HL-60/S4 treated with retinoic acid at 250 ng/mL for 4 days and 3 days (cell line): ENCODE data around the gene SP7.
"Not testable (repeated sequence)": the region's sequence is repeated elsewhere in the genome, so short reads cannot be mapped to it uniquely, and the experiment has no call there.

Source experiments
- in situ Hi-C: fragments of 300-500 bp; cut with MboI; formaldehyde crosslinking; loops from 2 replicates; pipeline ENCODE4 v1.7.0; 2022; ENCODE audit warnings: low sequenced_read_pairs

SP7 gene

GRCh38 chr12:53336181-53336681, at the start of gene SP7:
SP7 (minus strand) TSS chr12:53336354; CDS start chr12:53335646, 708 bp downstream.
- in situ Hi-C loops: no loop called here

GRCh38 chr12:53383258-53383657, 47.1 kb upstream of the SP7 start:
- in situ Hi-C loops: no loop called here

- in situ Hi-C loops: no loop called here
Measured at GRCh38 chr12:53381731-53382630, 45.8 kb upstream of the SP7 start.

DNA sequence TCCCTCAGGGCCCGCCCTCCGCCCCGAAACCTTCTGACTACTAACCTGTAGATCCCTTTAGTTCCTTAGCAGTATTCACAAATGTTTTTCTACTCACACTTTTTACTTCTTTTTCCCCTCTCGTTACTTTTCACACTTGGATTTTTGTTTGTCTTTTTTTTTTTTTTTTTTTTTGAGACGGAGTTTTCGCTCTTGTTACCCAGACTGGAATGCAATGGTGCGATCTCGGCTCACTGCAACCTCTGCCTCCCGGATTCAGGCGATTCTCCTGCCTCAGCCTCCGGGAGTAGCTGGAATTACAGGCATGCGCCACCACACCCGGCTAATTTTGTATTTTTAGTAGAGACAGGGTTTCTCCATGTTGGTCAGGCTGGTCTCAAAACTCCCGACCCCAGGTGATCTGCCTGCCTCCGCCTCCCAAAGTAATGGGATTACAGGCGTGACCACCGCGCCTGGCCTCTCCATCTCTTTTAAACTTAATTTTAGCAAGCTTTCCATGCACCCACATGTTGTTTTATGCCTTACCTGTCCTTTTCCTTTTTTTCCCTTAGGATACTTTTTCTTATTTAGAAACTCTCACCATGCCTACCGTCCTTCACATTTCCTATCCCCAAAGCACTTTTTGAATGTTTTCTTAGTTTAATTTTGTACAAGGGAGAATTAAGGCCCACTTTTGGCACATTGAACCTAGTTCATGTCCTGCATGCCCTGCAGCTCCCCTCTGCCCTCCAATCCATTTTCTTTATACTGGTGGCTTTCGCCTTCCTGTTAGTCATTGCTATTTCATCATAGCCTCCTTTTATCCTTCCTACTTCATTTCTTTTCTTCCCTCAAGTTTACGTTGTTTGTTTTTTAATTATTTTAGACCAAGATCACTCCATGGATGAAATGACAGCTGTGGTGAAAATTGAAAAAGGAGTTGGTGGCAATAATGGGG, 44.9 kb upstream of the SP7 start:
- in situ Hi-C loops: no loop called here

DNA sequence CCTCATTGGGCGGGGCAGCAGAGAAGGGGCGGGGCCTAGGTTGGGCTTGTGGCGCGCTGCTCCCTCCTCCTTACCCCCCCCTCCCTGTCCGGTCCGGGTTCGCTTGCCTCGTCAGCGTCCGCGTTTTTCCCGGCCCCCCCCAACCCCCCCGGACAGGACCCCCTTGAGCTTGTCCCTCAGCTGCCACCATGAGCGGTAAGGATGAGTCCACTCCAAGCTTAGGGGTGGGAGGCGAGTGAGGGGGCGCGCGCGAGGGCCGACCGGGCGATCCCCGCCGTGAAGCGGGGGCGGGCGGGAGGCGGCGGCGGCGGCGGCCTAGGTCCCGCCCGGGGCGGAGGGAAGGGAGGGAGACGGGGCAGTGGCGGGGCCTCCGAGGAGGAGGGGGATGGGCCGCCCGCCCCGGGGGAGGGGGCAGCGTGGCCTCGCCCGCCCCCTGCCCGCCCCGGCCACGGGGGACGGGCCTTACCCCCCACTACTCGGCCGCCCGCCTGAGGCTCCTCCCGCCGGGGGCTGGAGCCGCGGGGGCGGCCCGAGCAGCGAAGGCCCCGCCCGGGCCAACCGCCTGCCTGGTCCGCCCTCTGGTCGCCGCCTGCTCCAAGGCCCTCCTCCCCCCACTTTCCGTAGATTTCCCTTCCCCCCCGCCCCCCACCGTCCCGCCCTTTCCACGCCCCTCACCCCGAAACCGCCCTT, 44.1 kb upstream of the SP7 start, which contains the start of gene SP1:
SP1 (plus strand) TSS at position 73 of the 690 bp plus-strand sequence; CDS start at position 189, 116 bp downstream.
- in situ Hi-C loops: no loop called here

GRCh38 chr12:53379389-53380103, 43.4 kb upstream of the SP7 start:
- in situ Hi-C loops: no loop called here

- in situ Hi-C loops: no loop called here
Measured at GRCh38 chr12:53378724-53379388, 42.7 kb upstream of the SP7 start.

DNA sequence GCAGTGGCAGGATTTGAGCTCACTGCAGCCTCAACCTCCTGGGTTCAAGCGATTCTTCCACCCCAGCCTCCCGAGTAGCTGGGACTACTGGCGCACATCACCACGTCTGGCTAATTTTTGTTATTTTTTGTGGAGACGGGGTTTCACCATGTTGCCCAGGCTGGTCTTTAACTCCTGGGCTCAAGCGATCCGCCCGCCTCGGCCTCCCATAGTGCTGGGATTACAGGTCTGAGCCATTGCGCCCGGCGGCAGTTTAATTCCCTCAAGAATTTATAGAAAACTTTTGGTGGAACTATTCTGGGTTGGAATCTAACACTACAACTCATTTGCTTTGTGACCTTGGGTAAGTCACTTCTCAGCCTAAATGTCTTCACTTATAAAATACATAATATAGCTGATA, 42.1 kb upstream of the SP7 start:
- in situ Hi-C loops: no loop called here

GRCh38 chr12:53376747-53377146, 40.6 kb upstream of the SP7 start:
- in situ Hi-C loops: no loop called here

DNA sequence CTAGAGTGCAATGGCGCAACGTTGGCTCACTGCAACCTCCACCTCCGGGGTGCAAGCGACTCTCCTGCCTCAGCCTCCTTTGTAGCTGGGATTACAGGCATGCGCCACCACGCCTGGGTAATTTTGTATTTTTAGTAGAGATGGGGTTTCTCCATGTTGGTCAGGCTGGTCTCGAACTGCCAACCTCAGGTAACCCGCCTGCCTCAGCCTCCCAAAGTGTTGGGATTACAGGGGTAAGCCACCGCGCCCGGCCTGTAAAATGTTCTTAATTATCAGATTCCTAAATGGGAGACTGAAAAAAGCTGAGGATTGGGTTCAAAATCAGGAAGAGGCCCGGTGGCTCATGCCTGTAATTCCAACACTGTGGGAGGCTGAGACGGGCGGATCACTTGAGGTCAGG, 38.1 kb upstream of the SP7 start:
- in situ Hi-C loops: not testable (repeated sequence)

DNA sequence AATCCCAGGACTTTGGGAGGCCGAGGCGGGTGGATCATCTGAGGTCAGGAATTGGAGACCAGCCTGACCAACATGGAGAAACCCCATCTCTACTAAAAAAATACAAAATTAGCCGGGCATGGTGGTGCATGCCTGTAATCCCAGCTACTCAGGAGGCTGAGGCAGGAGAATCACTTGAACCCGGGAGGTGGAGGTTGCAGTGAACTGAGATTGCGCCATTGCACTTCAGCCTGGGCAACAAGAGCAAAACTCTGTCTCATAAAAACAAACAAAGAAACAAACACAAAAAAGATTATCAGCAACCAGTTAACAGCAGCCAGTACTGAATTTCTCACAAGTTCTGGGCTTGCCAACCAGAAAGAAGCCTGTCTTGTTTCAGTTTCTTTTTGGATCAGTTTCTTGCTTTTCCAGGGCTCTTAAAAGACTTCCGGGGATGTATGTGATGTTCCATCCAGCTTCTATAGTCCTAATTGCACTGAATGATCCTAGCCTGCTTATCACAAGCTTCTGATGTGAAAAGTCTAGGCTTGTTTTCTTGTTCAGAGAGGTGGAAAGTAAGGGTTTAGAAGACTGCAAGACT, 37.5 kb upstream of the SP7 start:
- in situ Hi-C loops: not testable (repeated sequence)

- in situ Hi-C loops: no loop called here
Measured at GRCh38 chr12:53365245-53365904, 29.2 kb upstream of the SP7 start.

DNA sequence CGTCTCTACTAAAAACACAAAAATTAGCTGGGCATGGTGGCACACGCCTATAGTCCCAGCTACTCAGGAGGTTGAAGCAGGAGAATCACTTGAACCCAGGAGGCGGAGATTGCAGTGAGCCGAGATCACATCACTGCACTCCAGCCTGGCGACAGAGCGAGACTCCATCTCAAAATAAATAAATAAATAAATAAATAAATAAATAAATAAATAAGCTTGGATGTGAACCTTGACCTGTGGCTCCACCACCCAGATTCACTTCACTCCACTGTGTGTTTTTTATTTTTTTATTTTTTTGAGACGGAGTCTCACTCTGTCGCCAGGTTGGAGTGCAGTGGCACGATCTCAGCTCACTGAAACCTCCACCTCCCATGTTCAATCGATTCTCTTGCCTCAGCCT, 25.5 kb upstream of the SP7 start:
- in situ Hi-C loops: not testable (repeated sequence)

DNA sequence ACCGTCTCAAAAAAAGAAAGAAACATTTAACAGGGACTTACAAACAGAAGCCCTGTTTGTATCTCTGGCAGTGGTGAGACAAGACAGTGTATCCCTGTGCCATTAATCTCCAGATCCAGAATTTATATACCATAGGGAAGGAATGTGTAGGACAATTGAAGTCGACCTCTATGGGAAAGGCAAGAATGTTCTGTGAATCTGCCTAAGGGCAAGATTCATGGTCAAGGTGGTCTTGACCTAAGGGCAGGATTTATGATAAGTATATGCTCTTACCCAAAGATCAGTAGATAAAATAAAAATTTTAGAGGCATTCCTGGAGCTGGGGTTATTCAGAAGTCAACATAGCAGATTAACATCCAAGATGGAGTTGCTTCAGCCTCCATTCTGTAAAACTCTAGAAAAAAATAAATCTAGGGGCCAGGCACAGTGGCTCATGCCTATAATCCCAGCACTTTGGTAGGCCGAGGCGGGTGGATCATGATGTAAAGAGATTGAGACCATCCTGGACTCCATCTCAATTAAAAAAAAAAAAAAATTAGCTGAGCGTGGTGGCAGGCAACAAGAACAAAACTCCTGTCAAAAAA, 22.8 kb upstream of the SP7 start:
- in situ Hi-C loops: loop anchor here (10.0 kb wide), 1 partner anchor 56 kb away; no protein-coding TSS in a partner anchor

DNA sequence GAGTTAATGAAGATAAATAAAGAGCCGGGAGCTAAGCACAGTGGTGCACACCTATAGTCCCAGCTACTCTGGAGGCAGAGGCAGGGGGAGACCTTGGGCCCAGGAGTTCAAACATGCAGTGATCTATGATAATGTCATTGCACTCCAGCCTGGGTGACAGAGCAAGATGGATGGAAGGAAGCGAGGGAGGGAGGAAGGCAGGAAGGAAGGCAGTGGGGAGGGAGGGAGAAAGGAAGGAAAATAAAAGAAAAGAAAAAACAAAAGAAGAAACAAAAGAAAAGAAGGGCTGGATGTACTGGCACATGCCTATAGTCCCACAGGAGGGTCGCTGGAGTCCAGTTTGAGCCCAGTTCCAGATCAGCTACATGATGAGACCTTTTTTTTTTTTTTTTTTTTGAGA, 19.0 kb upstream of the SP7 start:
- in situ Hi-C loops: loop anchor here (10.0 kb wide), 1 partner anchor 60 kb away; no protein-coding TSS in a partner anchor

DNA sequence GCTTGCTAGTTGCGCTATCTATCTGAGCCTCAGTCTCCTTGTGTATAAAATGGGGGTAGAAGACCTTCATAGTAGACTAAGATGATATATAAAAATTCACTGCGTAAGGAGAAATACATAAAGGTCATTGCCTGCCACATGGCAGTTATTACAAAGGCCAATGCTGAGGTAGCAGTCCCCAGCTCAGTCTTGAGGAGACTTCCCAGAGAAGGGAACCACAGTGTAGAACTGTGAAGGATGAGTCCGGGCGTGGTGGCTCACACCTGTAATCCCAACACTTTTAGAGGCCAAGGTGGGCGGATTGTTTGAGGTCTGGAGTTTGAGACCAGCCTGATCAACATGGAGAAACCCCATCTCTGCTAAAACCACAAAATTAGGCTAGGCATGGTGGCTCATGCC, 17.1 kb upstream of the SP7 start:
- in situ Hi-C loops: loop anchor here (10.0 kb wide), 1 partner anchor 62 kb away; no protein-coding TSS in a partner anchor

DNA sequence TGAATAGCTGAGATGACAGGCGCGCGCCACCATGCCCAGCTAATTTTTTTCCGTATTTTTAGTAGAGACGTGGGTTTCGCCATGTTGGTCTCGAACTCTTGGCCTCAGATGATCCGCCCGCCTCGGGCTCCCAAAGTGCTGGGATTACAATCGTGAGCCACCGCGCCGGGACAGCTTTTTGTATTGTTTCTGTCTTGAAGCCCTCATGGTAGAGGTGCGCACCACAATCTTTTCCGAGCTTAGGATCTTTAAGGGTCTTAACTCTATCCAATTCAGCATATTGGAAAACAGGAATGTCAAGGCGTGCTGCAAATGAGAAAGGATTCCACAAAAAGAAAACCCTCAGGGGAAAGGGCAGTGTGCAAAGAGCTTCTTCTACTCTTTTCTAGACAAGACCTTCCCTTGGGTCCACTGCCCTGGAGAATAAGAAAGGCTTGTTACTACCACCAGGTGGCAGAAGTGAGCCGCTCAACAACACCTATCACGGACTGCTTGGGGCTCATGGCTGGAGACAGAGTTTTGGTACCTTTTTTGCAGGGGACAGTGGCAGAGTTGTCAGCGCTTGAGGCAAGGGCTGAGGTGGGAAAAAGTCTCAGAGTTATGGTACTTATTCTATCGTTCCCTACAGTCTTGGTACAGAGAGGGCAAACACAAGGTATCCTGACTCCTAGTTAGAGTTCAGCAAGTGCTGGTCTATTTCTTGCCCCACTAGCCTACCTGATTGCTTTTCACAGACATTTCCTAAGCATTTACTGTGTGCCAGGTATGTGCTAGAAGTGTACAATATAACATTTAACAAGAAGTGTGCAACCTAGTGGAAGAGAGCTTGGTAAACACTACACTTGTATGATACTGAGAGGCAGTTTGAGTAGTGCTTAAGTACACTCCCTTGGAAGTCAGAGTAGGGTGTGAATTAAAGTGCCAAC, 16.4 kb upstream of the SP7 start:
- in situ Hi-C loops: loop anchor here (10.0 kb wide), 1 partner anchor 62 kb away; no protein-coding TSS in a partner anchor
